ENCODE measurements around the gene TEDC2.

TEDC2 gene

GRCh38 chr16:2497116-2497630, 37.3 kb downstream of the TEDC2 start:
- DNase-seq = no peak

- DNase-seq = no peak
Observed at GRCh38 chr16:2497695-2498484, 38.0 kb downstream of the TEDC2 start.

- DNase-seq = no peak
Observed at GRCh38 chr16:2498531-2499253, 38.8 kb downstream of the TEDC2 start.

- DNase-seq = no peak
Observed at GRCh38 chr16:2499454-2499853, 39.5 kb downstream of the TEDC2 start.

GRCh38 chr16:2499890-2500429, 40.1 kb downstream of the TEDC2 start:
- no peak for DNase-seq

- DNase-seq = no peak
Observed at GRCh38 chr16:2500430-2500917, 40.6 kb downstream of the TEDC2 start.

- peak; percentile 69 for DNase-seq
Observed at GRCh38 chr16:2500918-2501750, 41.2 kb downstream of the TEDC2 start.

- DNase-seq = no peak
Observed at GRCh38 chr16:2501946-2502895, 42.3 kb downstream of the TEDC2 start.

GRCh38 chr16:2505695-2506094, 45.8 kb downstream of the TEDC2 start:
- DNase-seq = no peak

GRCh38 chr16:2507052-2507659, 47.2 kb downstream of the TEDC2 start:
- no peak for DNase-seq

- DNase-seq = no peak
Observed at GRCh38 chr16:2507665-2508064, 47.8 kb downstream of the TEDC2 start.

- no peak for DNase-seq
Observed at GRCh38 chr16:2508722-2509400, 49.0 kb downstream of the TEDC2 start.

- no peak for DNase-seq
Observed at GRCh38 chr16:2511128-2511800, 51.4 kb downstream of the TEDC2 start.

GRCh38 chr16:2511996-2512734, 52.3 kb downstream of the TEDC2 start:
- DNase-seq = no peak

- DNase-seq = no peak
Observed at GRCh38 chr16:2512735-2513404, 53.0 kb downstream of the TEDC2 start.

GRCh38 chr16:2513405-2514332, 53.8 kb downstream of the TEDC2 start, which contains the start of gene ATP6V0C:
Gene ATP6V0C, plus strand, starts transcription at chr16:2513952. Its CDS starts 152 bp downstream, at chr16:2514104.
- peak; percentile 85 for DNase-seq

All from activated T-cell treated with anti-CD3 and anti-CD28 coated beads for 4 hours (primary cell).